ENCODE data around the gene FGF7. TPM values are rescaled to one million over a fixed set of nuclear protein-coding genes. Genes with fewer than 3 reads are reported as not detected.

FGF7 gene
- total RNA-seq, 1 experiment from 2014 or later = not detected

- Histone ChIP-seq H3K4me2 (ENCODE audit: insufficient read depth, insufficient read length, low read length) (no peak overlapping the region), H3T11ph (ENCODE audit: low read length) (no peak overlapping the region), H3K27me3 (ENCODE audit: insufficient read depth, low read length) (no peaks in the 10 kb centered on the region), H3K18ac (ENCODE audit: insufficient read length, low read depth, low read length) (no peak overlapping the region), H3K14ac (ENCODE audit: insufficient read depth, low read length) (no peak overlapping the region), H3K23ac (ENCODE audit: insufficient read length, low read depth, low read length) (no peak overlapping the region), H4K91ac (ENCODE audit: insufficient read length, low read depth, low read length) (no peak overlapping the region), H3K79me2 (ENCODE audit: insufficient read depth, low read length) (no peaks in the 10 kb centered on the region), H3K4me1 (ENCODE audit: insufficient read depth, low read length) (no peaks in the 10 kb centered on the region; the same call in 1 of the 2 replicates), H2AK5ac (ENCODE audit: insufficient read length, low read length) (no peak overlapping the region), H3K9me3 (ENCODE audit: control insufficient read depth, low read depth, low read length) (no peaks in the 10 kb centered on the region), H4K20me1 (ENCODE audit: control insufficient read depth, insufficient read depth, insufficient read length) (no peaks in the 10 kb centered on the region), H2AFZ (ENCODE audit: low read length) (no peak overlapping the region), H4K5ac (ENCODE audit: insufficient read length, low read depth, low read length) (no peak overlapping the region), H2BK120ac (ENCODE audit: low read depth, low read length, poor library complexity, severe bottlenecking) (no peak overlapping the region), H3K23me2 (ENCODE audit: insufficient read length, low read depth, low read length, poor library complexity, severe bottlenecking) (no peaks in the 10 kb centered on the region), H3K27ac (ENCODE audit: insufficient read length, low read depth, low read length) (no peak overlapping the region), H3K9ac (ENCODE audit: extremely low read depth, insufficient read length, low read length) (no peak overlapping the region), H2BK12ac (ENCODE audit: insufficient read length, low read depth, low read length) (no peak overlapping the region), H3K79me1 (ENCODE audit: insufficient read depth, low read depth, low read length, poor library complexity, severe bottlenecking) (no peaks in the 10 kb centered on the region), H2BK20ac (ENCODE audit: low read depth, low read length, poor library complexity, severe bottlenecking) (no peak overlapping the region), H2BK5ac (ENCODE audit: insufficient read length, low read length) (no peak overlapping the region), H3K4ac (ENCODE audit: low read depth, low read length) (no peak overlapping the region), H2BK15ac (ENCODE audit: low read depth, low read length) (no peak overlapping the region), H3K56ac (ENCODE audit: insufficient read length, low read depth, low read length) (no peak overlapping the region), H4K8ac (replicated peaks; ENCODE audit: insufficient read length, low read depth, low read length) (no peak overlapping the region)
- DNase-seq = no peak
- WGBS (ENCODE audit: extremely low coverage, insufficient read length, low lambda C conversion rate) = no CpG with 5 or more reads among the region's 2 CpGs
- Mint-ChIP-seq H3K4me3 (no peak overlapping the region), H3K27ac (no peak overlapping the region), H3K9me3 (no peaks in the 10 kb centered on the region), H3K27me3 (ENCODE audit: low read depth) (no peaks in the 10 kb centered on the region), H3K36me3 (ENCODE audit: insufficient read depth in 1 of 3, low read depth in 3 of 3) (no peaks in the 10 kb centered on the region), H3K4me1 (peaks cover 3 to 5% of the 10 kb centered on the region in 2 experiments; a peak in 2 of 4 replicates)
- TF ChIP-seq CTCF (conservative IDR thresholded peaks at IDR 0.05) = no peak
Observed at GRCh38 chr15:49436751-49437150, 13.7 kb downstream of the FGF7 start.
